GM23338 (cell line): ENCODE data around the gene TMEM120B. TPM values are rescaled to one million over a fixed set of nuclear protein-coding genes. Genes with fewer than 3 reads are reported as not detected.

Experiments
- ATAC-seq: fragments of 200-7000 bp; cut with Tn5 transposase; 3 replicates; pipeline ENCODE4 v1.9.1; 2020
- DNase-seq: peaks from one replicate; pipeline ENCODE4 v3.0.0-alpha.2; 2015; ENCODE audit warnings: low spot score
- H2AFZ ChIP-seq: fragments of 200-600 bp; sonication (generic); 2 replicates; pipeline ENCODE4 v1.8.0; 2016; ENCODE audit warnings: antibody characterized with exemption, mild to moderate bottlenecking, moderate library complexity
- H3F3A ChIP-seq: fragments of 200-600 bp; sonication (generic); replicated peaks from 2 replicates; pipeline ENCODE4 v1.8.0; 2017; ENCODE audit warnings: antibody characterized with exemption, mixed run types, low read depth
- H3K27ac ChIP-seq: fragments of 200-600 bp; sonication (generic); 2 replicates; pipeline ENCODE4 v1.6.1; 2016; ENCODE audit warnings: low read depth
- H3K27me3 ChIP-seq: fragments of 200-600 bp; sonication (generic); 2 replicates; pipeline ENCODE4 v1.8.0; 2016; ENCODE audit warnings: mild to moderate bottlenecking, mixed run types, moderate library complexity; ENCODE audit not compliant: insufficient read depth
- H3K36me3 ChIP-seq: fragments of 200-600 bp; sonication (generic); 2 replicates; pipeline ENCODE4 v1.8.0; 2016; ENCODE audit warnings: mild to moderate bottlenecking; ENCODE audit not compliant: insufficient read depth
- H3K4me1 ChIP-seq: fragments of 200-600 bp; sonication (generic); 2 replicates; pipeline ENCODE4 v1.8.0; 2016; ENCODE audit warnings: mild to moderate bottlenecking, moderate library complexity; ENCODE audit not compliant: insufficient read depth
- H3K4me2 ChIP-seq: fragments of 200-600 bp; sonication (generic); 2 replicates; pipeline ENCODE4 v1.7.1; 2017; ENCODE audit warnings: mixed run types
- H3K4me3 ChIP-seq: fragments of 200-600 bp; sonication (generic); 2 replicates; pipeline ENCODE4 v1.6.1; 2016; ENCODE audit warnings: mixed run types
- H3K79me2 ChIP-seq: fragments of 200-600 bp; sonication (generic); replicated peaks from 2 replicates; pipeline ENCODE4 v1.8.0; 2017; ENCODE audit warnings: mild to moderate bottlenecking; ENCODE audit not compliant: insufficient read depth
- H3K9me2 ChIP-seq: fragments of 200-600 bp; sonication (generic); 2 replicates; pipeline ENCODE4 v1.8.0; 2017; ENCODE audit not compliant: insufficient read depth
- H4K20me1 ChIP-seq: fragments of 200-600 bp; sonication (generic); replicated peaks from 2 replicates; pipeline ENCODE4 v1.8.0; 2017; ENCODE audit warnings: mild to moderate bottlenecking; ENCODE audit not compliant: insufficient read depth
- H3K27ac Mint-ChIP-seq: 2 replicates; pipeline ENCODE4 v1.8.0; 2020; ENCODE audit warnings: inconsistent platforms, mild to moderate bottlenecking, moderate library complexity, mixed read lengths
- H3K27me3 Mint-ChIP-seq: 3 replicates; pipeline ENCODE4 v1.8.0; 2022; ENCODE audit warnings: low read depth, mild to moderate bottlenecking, moderate library complexity, mixed read lengths, inconsistent platforms; ENCODE audit not compliant: insufficient read depth, poor library complexity
- H3K36me3 Mint-ChIP-seq: 3 replicates; pipeline ENCODE4 v1.8.0; 2021; ENCODE audit warnings: low read depth, mild to moderate bottlenecking, inconsistent platforms, moderate library complexity, mixed read lengths
- H3K4me1 Mint-ChIP-seq: 3 replicates; pipeline ENCODE4 v1.8.0; 2020; ENCODE audit warnings: mild to moderate bottlenecking, inconsistent platforms, mixed read lengths
- H3K4me3 Mint-ChIP-seq: 3 replicates; pipeline ENCODE4 v1.8.0; 2021; ENCODE audit warnings: moderate library complexity, mild to moderate bottlenecking, inconsistent platforms, mixed read lengths
- H3K9me3 Mint-ChIP-seq: 3 replicates; pipeline ENCODE4 v1.8.0; 2020; ENCODE audit warnings: moderate library complexity, mild to moderate bottlenecking, inconsistent platforms, mixed read lengths
- CREB1 ChIP-seq: fragments of 250-450 bp; sonication (Bioruptor Pico); IDR thresholded peaks from 2 replicates; pipeline ENCODE4 v1.5.0; 2020; ENCODE audit warnings: low read depth, mild to moderate bottlenecking, moderate library complexity
- EZH2 ChIP-seq: fragments of 200-600 bp; sonication (generic); IDR thresholded peaks from one replicate; pipeline ENCODE4 v1.8.0; 2017; ENCODE audit warnings: antibody characterized with exemption, mild to moderate bottlenecking, low read depth; ENCODE audit not compliant: unreplicated experiment
- NANOG ChIP-seq: IDR thresholded peaks from 2 replicates; pipeline ENCODE4 v1.6.1; 2016; ENCODE audit warnings: antibody characterized with exemption, borderline replicate concordance
- POLR2AphosphoS5 ChIP-seq: IDR thresholded peaks from 2 replicates; pipeline ENCODE4 v1.6.1; 2016; ENCODE audit warnings: antibody characterized with exemption, low read depth
- STAT1 ChIP-seq: IDR thresholded peaks from one replicate; pipeline ENCODE4 v1.6.1; 2016; ENCODE audit warnings: antibody characterized with exemption; ENCODE audit not compliant: unreplicated experiment
- ZNF331 ChIP-seq: fragments of 250-450 bp; sonication (Bioruptor Pico); IDR thresholded peaks from 2 replicates; pipeline ENCODE4 v1.5.0; 2020; ENCODE audit warnings: low read depth, mild to moderate bottlenecking, moderate library complexity
- polyA plus RNA-seq: library from polyadenylated mRNA; unstranded; fragments of >200 nt; fragmentation: Nextera tagmentation; extraction: Ambion mirVana; gene quantifications from 2 replicates; pipeline ENCODE4 v1.2.1, GENCODE V29; 2016
- total RNA-seq: library from RNA; depleted of rRNA; stranded (reverse); fragments of >200 nt; shearing (Covaris generic); gene quantifications from 2 replicates; pipeline ENCODE4 v1.2.3, GENCODE V29; 2014
- TF ChIP-seq, protein P1 (sequence below), 2 experiments: fragments of 200-600 bp in 1 of 2; sonication (generic) in 1 of 2; conservative IDR thresholded peaks; 2 replicates each; pipeline versions ENCODE4 v1.5.1 to v1.6.1; 2016 to 2017; ENCODE audit warnings: antibody characterized with exemption in 2 of 2, low read depth in 2 of 2, mild to moderate bottlenecking in 2 of 2, moderate library complexity in 1 of 2
- TF ChIP-seq, protein P2 (sequence below): IDR thresholded peaks from 2 replicates; pipeline ENCODE4 v1.6.1; 2016; ENCODE audit warnings: antibody characterized with exemption

TMEM120B gene
- total and polyA plus RNA-seq, 2 experiments from 2014 or later = 15.0 to 36.0 TPM

DNA sequence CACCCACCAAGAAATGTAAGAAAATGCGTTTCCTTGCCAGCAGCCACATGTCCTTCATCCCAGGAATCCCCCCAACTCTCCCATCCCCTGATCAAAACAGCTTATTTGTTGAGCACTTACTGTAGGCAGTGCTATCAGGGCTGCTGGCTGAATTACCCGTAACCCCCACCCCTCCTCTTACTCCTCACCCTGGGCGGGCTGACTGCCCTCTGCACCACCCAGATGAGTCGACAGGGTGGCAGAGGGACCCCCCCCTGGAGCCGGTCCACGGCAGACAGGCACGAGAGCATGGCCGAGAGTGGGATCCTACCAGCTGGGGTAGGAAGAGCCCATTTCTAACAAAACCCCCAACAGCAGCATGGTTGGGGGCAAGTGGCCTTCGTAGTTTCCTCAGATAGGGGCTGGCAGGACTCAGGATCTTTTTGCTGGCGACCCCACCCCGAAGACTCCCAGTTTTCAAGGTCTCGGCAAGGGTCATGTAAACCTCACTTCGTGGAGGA lies 82.0 kb downstream of the TMEM120B start:
- Histone ChIP-seq H3K9me2 (no peaks in the 10 kb centered on the region), H3K4me2 (peak overlapping the region; percentile 89), H3K27me3 (no peaks in the 10 kb centered on the region), H3F3A (peaks cover 42% of the 10 kb centered on the region), H3K36me3 (no peaks in the 10 kb centered on the region), H3K4me3 (peak overlapping the region; percentile 83), H2AFZ (no peak overlapping the region), H3K4me1 (peaks cover 42% of the 10 kb centered on the region), H3K27ac (peak overlapping the region; percentile 74; the same call in 1 of the 2 replicates), H4K20me1 (peaks cover 9% of the 10 kb centered on the region; the same call in 1 of the 2 replicates), H3K79me2 (peaks cover 27% of the 10 kb centered on the region)
- H3K4me1 Mint-ChIP-seq = peaks cover 52% of the 10 kb centered on the region
- no peaks in the 10 kb centered on the region; the same call in 2 of the 3 replicates for H3K9me3 Mint-ChIP-seq
- peak overlapping the region; percentile 90 for H3K27ac Mint-ChIP-seq
- peak; percentile 1 for ATAC-seq
- H3K36me3 Mint-ChIP-seq = peaks cover 29% of the 10 kb centered on the region
- peak overlapping the region; percentile 75 for H3K4me3 Mint-ChIP-seq
- DNase-seq = no peak
- TF ChIP-seq STAT1 = no peak
- H3K27me3 Mint-ChIP-seq = peaks cover 31% of the 10 kb centered on the region

DNA sequence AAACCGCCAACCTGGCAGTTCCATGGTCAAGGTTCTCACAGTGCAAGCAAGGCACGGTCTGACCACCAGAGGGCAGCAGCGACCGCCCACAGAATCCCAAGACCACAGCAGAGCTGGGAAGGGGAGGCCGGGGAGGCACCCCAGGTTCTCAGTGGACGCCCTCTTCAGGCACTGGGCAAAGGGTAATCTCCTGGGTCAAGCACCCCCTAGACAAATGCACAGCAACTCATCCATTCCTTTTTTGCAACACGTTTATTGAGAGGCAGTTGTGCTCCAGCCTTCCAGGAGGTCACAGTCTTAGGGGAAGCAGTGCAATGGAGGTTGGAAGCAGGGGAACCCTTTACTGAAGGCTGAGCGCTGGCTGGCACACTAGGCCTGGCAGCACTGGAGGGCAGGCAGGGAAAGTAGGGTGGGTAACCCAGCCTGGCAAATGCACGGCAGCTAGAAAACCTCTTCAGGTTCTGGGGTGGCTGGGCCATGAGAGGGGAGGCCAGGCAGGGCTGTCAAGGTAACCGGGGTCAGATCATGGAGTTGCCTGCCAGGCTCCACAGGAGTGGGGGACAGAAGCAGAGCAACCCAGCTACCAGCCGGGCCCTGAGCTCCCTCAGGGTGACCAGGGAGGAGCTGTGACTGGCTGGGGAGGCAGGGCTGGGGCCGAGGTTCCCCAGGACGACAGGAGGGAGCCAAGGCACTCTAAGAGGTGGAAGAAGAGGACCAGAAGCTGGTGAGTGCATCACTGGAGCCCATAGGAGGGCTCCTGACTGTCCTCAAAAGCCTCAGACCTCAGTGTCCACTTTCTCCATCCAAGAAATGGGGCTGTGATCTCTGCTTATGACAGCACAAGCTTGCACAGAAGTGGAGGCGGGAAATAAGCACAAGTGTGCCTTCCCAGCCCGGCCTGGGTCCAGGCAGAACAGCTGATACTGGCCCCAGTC lies 82.7 kb downstream of the TMEM120B start:
- Histone ChIP-seq H3K79me2 (peaks cover 27% of the 10 kb centered on the region), H3K4me3 (peak overlapping the region; percentile 83), H3K4me2 (peak overlapping the region; percentile 89), H3K4me1 (peaks cover 42% of the 10 kb centered on the region), H2AFZ (no peak overlapping the region), H3K27me3 (no peaks in the 10 kb centered on the region), H4K20me1 (peaks cover 9% of the 10 kb centered on the region; the same call in 1 of the 2 replicates), H3K9me2 (no peaks in the 10 kb centered on the region), H3K27ac (peak overlapping the region; percentile 74; the same call in 1 of the 2 replicates), H3F3A (peaks cover 42% of the 10 kb centered on the region), H3K36me3 (no peaks in the 10 kb centered on the region)
- DNase-seq (peak; percentile 87), ATAC-seq (peak; percentile 26)
- Mint-ChIP-seq H3K27ac (peak overlapping the region; percentile 90; the same call in 1 of the 2 replicates), H3K9me3 (no peaks in the 10 kb centered on the region; the same call in 2 of the 3 replicates), H3K4me3 (peak overlapping the region; percentile 75; the same call in 2 of the 3 replicates), H3K27me3 (peaks cover 28% of the 10 kb centered on the region), H3K36me3 (peaks cover 29% of the 10 kb centered on the region), H3K4me1 (peaks cover 45% of the 10 kb centered on the region)
- no peak for TF ChIP-seq ZNF331 (CRISPR knock-in tag)
- TF ChIP-seq, protein P1, sequence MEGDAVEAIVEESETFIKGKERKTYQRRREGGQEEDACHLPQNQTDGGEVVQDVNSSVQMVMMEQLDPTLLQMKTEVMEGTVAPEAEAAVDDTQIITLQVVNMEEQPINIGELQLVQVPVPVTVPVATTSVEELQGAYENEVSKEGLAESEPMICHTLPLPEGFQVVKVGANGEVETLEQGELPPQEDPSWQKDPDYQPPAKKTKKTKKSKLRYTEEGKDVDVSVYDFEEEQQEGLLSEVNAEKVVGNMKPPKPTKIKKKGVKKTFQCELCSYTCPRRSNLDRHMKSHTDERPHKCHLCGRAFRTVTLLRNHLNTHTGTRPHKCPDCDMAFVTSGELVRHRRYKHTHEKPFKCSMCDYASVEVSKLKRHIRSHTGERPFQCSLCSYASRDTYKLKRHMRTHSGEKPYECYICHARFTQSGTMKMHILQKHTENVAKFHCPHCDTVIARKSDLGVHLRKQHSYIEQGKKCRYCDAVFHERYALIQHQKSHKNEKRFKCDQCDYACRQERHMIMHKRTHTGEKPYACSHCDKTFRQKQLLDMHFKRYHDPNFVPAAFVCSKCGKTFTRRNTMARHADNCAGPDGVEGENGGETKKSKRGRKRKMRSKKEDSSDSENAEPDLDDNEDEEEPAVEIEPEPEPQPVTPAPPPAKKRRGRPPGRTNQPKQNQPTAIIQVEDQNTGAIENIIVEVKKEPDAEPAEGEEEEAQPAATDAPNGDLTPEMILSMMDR (conservative IDR thresholded peaks at IDR 0.05; ENCODE audit: low read depth in 2 of 2) = peak; percentile 94 to 99
- TF ChIP-seq STAT1 = no peak
- TF ChIP-seq, protein P2, sequence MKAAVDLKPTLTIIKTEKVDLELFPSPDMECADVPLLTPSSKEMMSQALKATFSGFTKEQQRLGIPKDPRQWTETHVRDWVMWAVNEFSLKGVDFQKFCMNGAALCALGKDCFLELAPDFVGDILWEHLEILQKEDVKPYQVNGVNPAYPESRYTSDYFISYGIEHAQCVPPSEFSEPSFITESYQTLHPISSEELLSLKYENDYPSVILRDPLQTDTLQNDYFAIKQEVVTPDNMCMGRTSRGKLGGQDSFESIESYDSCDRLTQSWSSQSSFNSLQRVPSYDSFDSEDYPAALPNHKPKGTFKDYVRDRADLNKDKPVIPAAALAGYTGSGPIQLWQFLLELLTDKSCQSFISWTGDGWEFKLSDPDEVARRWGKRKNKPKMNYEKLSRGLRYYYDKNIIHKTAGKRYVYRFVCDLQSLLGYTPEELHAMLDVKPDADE = no peak
- TF ChIP-seq POLR2AphosphoS5 = peak; percentile 71; the same call in 1 of the 2 replicates
- TF ChIP-seq EZH2 = no peak
- TF ChIP-seq NANOG = no peak
- TF ChIP-seq CREB1 (CRISPR knock-in tag) = no peak
